B cell (primary cell): ENCODE results near the gene VKORC1L1. TPM values are rescaled to one million over a fixed set of nuclear protein-coding genes. Genes with fewer than 3 reads are reported as not detected.

Experiments
- ATAC-seq: fragments of 200-7000 bp; cut with Tn5 transposase; one replicate; pipeline ENCODE4 v1.10.0; 2021; ENCODE audit warnings: low read depth, mild to moderate bottlenecking, moderate number of reproducible peaks, moderate library complexity
- CTCF ChIA-PET: fragments of 350-600 bp; sonication (Branson Sonifier 250); formaldehyde crosslinking; loops from one replicate; lab custom pipeline; 2021; ENCODE audit warnings: antibody characterized with exemption, inconsistent platforms; lab: Charles Lee
- POLR2A ChIA-PET: fragments of 350-600 bp; sonication (Branson Sonifier 250); formaldehyde crosslinking; loops from one replicate; lab custom pipeline; 2021; ENCODE audit warnings: antibody characterized with exemption; lab: Charles Lee
- DNase-seq: peaks from one replicate; pipeline ENCODE4 v3.0.0; 2013
- H2AFZ ChIP-seq: 2 replicates; pipeline ENCODE4 v1.6.1; 2012; ENCODE audit warnings: mild to moderate bottlenecking, low read depth, low read length; ENCODE audit not compliant: insufficient read depth, poor library complexity, severe bottlenecking
- H3K27ac ChIP-seq, 2 donors: 1 replicate in 1 of 2; 2 replicates in 1 of 2; pipeline ENCODE4 v1.5.1; 2012 to 2013; ENCODE audit warnings: low read length in 2 of 2, mild to moderate bottlenecking in 2 of 2, moderate library complexity in 1 of 2
- H3K27me3 ChIP-seq, 4 experiments: fragments of 200-600 bp in 1 of 4; sonication (generic) in 1 of 4; replicated peaks in 1 of 4; 1 replicate in 2 of 4; 2 replicates in 2 of 4; pipeline versions ENCODE4 v1.6.1 to v1.7.0; 2013 to 2016; ENCODE audit warnings: low read length in 3 of 4, mild to moderate bottlenecking in 2 of 4, mixed read lengths in 1 of 4, moderate library complexity in 1 of 4; ENCODE audit not compliant: insufficient read depth in 4 of 4, control insufficient read depth in 3 of 4; ENCODE audit errors: control extremely low read depth in 1 of 4
- H3K36me3 ChIP-seq, 2 experiments: replicated peaks in 1 of 2; 1 replicate in 1 of 2; 2 replicates in 1 of 2; pipeline versions ENCODE4 v1.6.1 to v1.7.1; 2013; ENCODE audit warnings: low read length in 1 of 2; ENCODE audit not compliant: insufficient read depth in 2 of 2, control insufficient read depth in 1 of 2; ENCODE audit errors: control extremely low read depth in 1 of 2, extremely low read depth in 1 of 2
- H3K4me1 ChIP-seq, 2 donors: fragments of 200-600 bp in 1 of 2; sonication (generic) in 1 of 2; 1 replicate in 1 of 2; 2 replicates in 1 of 2; pipeline versions ENCODE4 v1.5.1 to v1.6.1; 2013 to 2017; ENCODE audit warnings: low read length in 2 of 2; ENCODE audit not compliant: control insufficient read depth in 2 of 2, insufficient read depth in 2 of 2
- H3K4me2 ChIP-seq: replicated peaks from 2 replicates; pipeline ENCODE3; 2012; ENCODE audit warnings: mild to moderate bottlenecking, low read depth, low read length; ENCODE audit not compliant: poor library complexity, severe bottlenecking
- H3K4me3 ChIP-seq, 5 experiments: fragments of 200-600 bp in 1 of 5; sonication (generic) in 1 of 5; 1 replicate in 3 of 5; 2 replicates in 2 of 5; pipeline versions ENCODE4 v1.5.1 to v1.7.0; 2011 to 2016; ENCODE audit warnings: low read length in 4 of 5, mild to moderate bottlenecking in 4 of 5, low read depth in 2 of 5, control low read depth in 1 of 5, moderate library complexity in 1 of 5; ENCODE audit not compliant: insufficient read depth in 1 of 5; ENCODE audit errors: control extremely low read depth in 1 of 5, extremely low read depth in 1 of 5
- H3K79me2 ChIP-seq: fragments of 200-600 bp; sonication (generic); one replicate; pipeline ENCODE4 v1.6.0; 2016; ENCODE audit warnings: low read length; ENCODE audit not compliant: control insufficient read depth, insufficient read depth
- H3K9ac ChIP-seq: fragments of 200-600 bp; sonication (generic); 2 replicates; pipeline ENCODE4 v1.6.1; 2017; ENCODE audit warnings: mild to moderate bottlenecking, low read length, moderate library complexity
- H3K9me3 ChIP-seq, 3 donors: one replicate each; pipeline versions ENCODE4 v1.6.1 to v1.7.1; 2013; ENCODE audit warnings: low read length in 2 of 3; ENCODE audit not compliant: control insufficient read depth in 2 of 3, insufficient read depth in 1 of 3; ENCODE audit errors: control extremely low read depth in 1 of 3
- H4K20me1 ChIP-seq: 2 replicates; pipeline ENCODE4 v1.6.0; 2012; ENCODE audit warnings: mild to moderate bottlenecking, low read length; ENCODE audit not compliant: insufficient read depth, control insufficient read depth, poor library complexity, severe bottlenecking
- H3K27ac Mint-ChIP-seq: one replicate; pipeline ENCODE4 v1.8.0; 2021; ENCODE audit warnings: mixed read lengths
- H3K27me3 Mint-ChIP-seq: one replicate; pipeline ENCODE4 v1.8.0; 2021; ENCODE audit warnings: mixed read lengths
- H3K4me1 Mint-ChIP-seq: one replicate; pipeline ENCODE4 v1.8.0; 2021; ENCODE audit warnings: mixed read lengths
- H3K4me3 Mint-ChIP-seq: one replicate; pipeline ENCODE4 v1.8.0; 2021; ENCODE audit warnings: mixed read lengths
- H3K9me3 Mint-ChIP-seq: one replicate; pipeline ENCODE4 v1.8.0; 2022; ENCODE audit warnings: mixed read lengths; ENCODE audit not compliant: insufficient read depth
- CTCF ChIP-seq: fragments of 200-600 bp; IDR thresholded peaks from one replicate; pipeline ENCODE4 v1.8.0; 2022; ENCODE audit warnings: antibody characterized with exemption, mild to moderate bottlenecking
- EZH2 ChIP-seq: IDR thresholded peaks from 2 replicates; pipeline ENCODE4 v1.6.1; 2012; ENCODE audit warnings: borderline replicate concordance, low read depth, mild to moderate bottlenecking, moderate library complexity, low read length; ENCODE audit not compliant: insufficient read depth, poor library complexity, severe bottlenecking
- WGBS: methylation state at CpG from one replicate; pipeline ENCODE4 v1.1.5; 2013; ENCODE audit warnings: missing lambda C conversion rate; ENCODE audit not compliant: insufficient coverage; 5-methylcytosine and 5-hydroxymethylcytosine counted together
- intact Hi-C: fragments of 100-400 bp; cut with micrococcal nuclease; formaldehyde crosslinking; loops from one replicate; pipeline ENCODE4 v1.10.0; 2022
- polyA plus RNA-seq: library from polyadenylated mRNA; depleted of rRNA; stranded (reverse); fragments of >200 nt; gene quantifications from 2 replicates; pipeline ENCODE4 v1.2.3, GENCODE V29; 2012
- total RNA-seq, 2 donors: library from RNA; stranded (reverse); fragments of 120-200 nt in 1 of 2; gene quantifications; 1 replicate in 1 of 2; 2 replicates in 1 of 2; pipeline versions ENCODE4 v1.2.3 to v1.2.4, GENCODE V29; 2013 to 2022

VKORC1L1 gene
- total and polyA plus RNA-seq, 2 donors (not counting 1 experiment from before 2014, with no cell fraction given): 2.2 to 8.1 TPM

GRCh38 chr7:65910237-65910636 lies 37.4 kb downstream of the VKORC1L1 start:
- H3K4me3 Mint-ChIP-seq: no peak overlapping the region
- peaks cover 4% of the 10 kb centered on the region for H4K20me1 ChIP-seq
- no peaks in the 10 kb centered on the region for H3K36me3 ChIP-seq
- H3K79me2 ChIP-seq: peaks cover 8% of the 10 kb centered on the region
- no peaks in the 10 kb centered on the region for H3K9me3 ChIP-seq
- WGBS: no CpG with 5 or more reads among the region's 2 CpGs
- H3K4me1 Mint-ChIP-seq: peaks cover 2% of the 10 kb centered on the region
- intact Hi-C loops: no loop called here
- H3K27ac Mint-ChIP-seq: no peak overlapping the region
- ATAC-seq (no peak), DNase-seq (no peak)
- no peaks in the 10 kb centered on the region for H3K27me3 ChIP-seq
- ChIA-PET POLR2A (no interaction called here), CTCF (interaction anchor here (0.6 kb wide), 1 partner anchor 175 kb away, joined by 3 read pairs; no protein-coding TSS in a partner anchor)
- no peak overlapping the region for H3K4me2 ChIP-seq
- H3K9ac ChIP-seq: no peak overlapping the region
- H3K27me3 Mint-ChIP-seq: no peaks in the 10 kb centered on the region
- no peak overlapping the region for H3K4me3 ChIP-seq
- no peak overlapping the region for H3K27ac ChIP-seq
- H2AFZ ChIP-seq: no peak overlapping the region
- no peaks in the 10 kb centered on the region for H3K9me3 Mint-ChIP-seq
- no peak for TF ChIP-seq EZH2
- no peak for TF ChIP-seq CTCF
- H3K4me1 ChIP-seq: no peaks in the 10 kb centered on the region

GRCh38 chr7:65912237-65912636 lies 39.4 kb downstream of the VKORC1L1 start:
- Histone ChIP-seq H4K20me1 (peaks cover 4% of the 10 kb centered on the region), H2AFZ (no peak overlapping the region), H3K36me3 (no peaks in the 10 kb centered on the region), H3K9ac (no peak overlapping the region), H3K4me2 (no peak overlapping the region), H3K27ac (no peak overlapping the region), H3K4me3 (no peak overlapping the region), H3K27me3 (no peaks in the 10 kb centered on the region), H3K9me3 (no peaks in the 10 kb centered on the region), H3K4me1 (peaks cover 11 to 12% of the 10 kb centered on the region in 2 donors), H3K79me2 (peaks cover 13% of the 10 kb centered on the region)
- H3K4me1 Mint-ChIP-seq: peaks cover 15% of the 10 kb centered on the region
- no peak for DNase-seq
- 98% methylated on average over 5 of the region's 7 CpGs for WGBS
- ChIA-PET CTCF (interaction anchor here (0.6 kb wide), 1 partner anchor 649 kb away, joined by 3 read pairs; no protein-coding TSS in a partner anchor), POLR2A (no interaction called here)
- intact Hi-C loops: no loop called here
- no peak overlapping the region for H3K27ac Mint-ChIP-seq
- TF ChIP-seq CTCF: no peak
- no peak for TF ChIP-seq EZH2
- H3K4me3 Mint-ChIP-seq: no peak overlapping the region
- no peaks in the 10 kb centered on the region for H3K27me3 Mint-ChIP-seq
- no peak for ATAC-seq
- H3K9me3 Mint-ChIP-seq: no peaks in the 10 kb centered on the region
